Activated B cell treated with CpG ODN at 0.5 μM for 24 hours (primary cell): Measurements from ENCODE around the gene GHRHR. TPM values are rescaled to one million over a fixed set of nuclear protein-coding genes. Genes with fewer than 3 reads are reported as not detected.

Experiments
- ATAC-seq: fragments of 200-7000 bp; cut with Tn5 transposase; one replicate; pipeline ENCODE4 v1.10.0; 2021; ENCODE audit warnings: low read depth, mild to moderate bottlenecking, moderate library complexity
- CTCF ChIA-PET: fragments of 350-600 bp; sonication (Branson Sonifier 250); formaldehyde crosslinking; loops from one replicate; lab custom pipeline; 2021; ENCODE audit warnings: antibody characterized with exemption; lab: Charles Lee
- POLR2A ChIA-PET: fragments of 350-600 bp; sonication (Branson Sonifier 250); formaldehyde crosslinking; loops from one replicate; lab custom pipeline; 2021; ENCODE audit warnings: antibody characterized with exemption; lab: Charles Lee
- DNase-seq: peaks from one replicate; pipeline ENCODE4 v3.0.0; 2022
- H3K27ac Mint-ChIP-seq: one replicate; pipeline ENCODE4 v1.8.0; 2020; ENCODE audit warnings: mixed read lengths
- H3K27me3 Mint-ChIP-seq: one replicate; pipeline ENCODE4 v1.8.0; 2021; ENCODE audit warnings: mixed read lengths
- H3K36me3 Mint-ChIP-seq: one replicate; pipeline ENCODE4 v1.8.0; 2021; ENCODE audit warnings: low read depth, mixed read lengths
- H3K4me1 Mint-ChIP-seq: one replicate; pipeline ENCODE4 v1.8.0; 2021; ENCODE audit warnings: mixed read lengths
- H3K4me3 Mint-ChIP-seq: one replicate; pipeline ENCODE4 v1.8.0; 2020; ENCODE audit warnings: mild to moderate bottlenecking, mixed read lengths
- H3K9me3 Mint-ChIP-seq: one replicate; pipeline ENCODE4 v1.8.0; 2020; ENCODE audit warnings: mixed read lengths
- CTCF ChIP-seq: fragments of 200-600 bp; IDR thresholded peaks from one replicate; pipeline ENCODE4 v1.8.0; 2022; ENCODE audit warnings: antibody characterized with exemption, mild to moderate bottlenecking
- intact Hi-C: fragments of 100-400 bp; cut with micrococcal nuclease; formaldehyde crosslinking; loops from one replicate; pipeline ENCODE4 v1.15.1; 2024
- total RNA-seq: library from RNA; stranded (reverse); gene quantifications from 2 replicates; pipeline ENCODE4 v1.2.3, GENCODE V29; 2022

Gene GHRHR
- total RNA-seq = not detected in 2 replicates

- H3K27ac Mint-ChIP-seq = no peak within 1 kb of the TSS
- ChIA-PET CTCF (no interaction called here), POLR2A (no interaction called here)
- DNase-seq (no peak), ATAC-seq (no peak)
- H3K9me3 Mint-ChIP-seq = no peaks in the 10 kb centered on the region
- no peak for TF ChIP-seq CTCF
- H3K4me3 Mint-ChIP-seq = no peak within 1 kb of the TSS
- peaks cover 2% of the 10 kb centered on the region for H3K27me3 Mint-ChIP-seq
- peaks cover 6% of the 10 kb centered on the region for H3K4me1 Mint-ChIP-seq
- H3K36me3 Mint-ChIP-seq = no peaks in the 10 kb centered on the region
- intact Hi-C loops = no loop called here
These were observed at the start of gene GHRHR for GRCh38 chr7:30963842-30964241. Gene GHRHR (plus strand): TSS chr7:30963953. CDS start chr7:30964069, 116 bp downstream.

- no peak overlapping the region for H3K4me3 Mint-ChIP-seq
- no peak for TF ChIP-seq CTCF
- no peaks in the 10 kb centered on the region for H3K36me3 Mint-ChIP-seq
- H3K27me3 Mint-ChIP-seq = peaks cover 6% of the 10 kb centered on the region
- no peak for ATAC-seq
- ChIA-PET POLR2A (no interaction called here), CTCF (no interaction called here)
- H3K4me1 Mint-ChIP-seq = no peaks in the 10 kb centered on the region
- intact Hi-C loops = no loop called here
- no peak overlapping the region for H3K27ac Mint-ChIP-seq
- H3K9me3 Mint-ChIP-seq = no peaks in the 10 kb centered on the region
- no peak for DNase-seq
These were observed 49.2 kb upstream of the GHRHR start for GRCh38 chr7:30914596-30914995.

- intact Hi-C loops = no loop called here
- TF ChIP-seq CTCF = no peak
- Mint-ChIP-seq H3K9me3 (no peaks in the 10 kb centered on the region), H3K27ac (no peak overlapping the region), H3K4me3 (no peak overlapping the region), H3K27me3 (peaks cover 6% of the 10 kb centered on the region), H3K36me3 (no peaks in the 10 kb centered on the region), H3K4me1 (no peaks in the 10 kb centered on the region)
- POLR2A ChIA-PET = no interaction called here
- DNase-seq (no peak), ATAC-seq (no peak)
- CTCF ChIA-PET = no interaction called here
These were observed 48.6 kb upstream of the GHRHR start for GRCh38 chr7:30915005-30915601.

GRCh38 chr7:30915751-30916150 is 48.0 kb upstream of the GHRHR start:
- Mint-ChIP-seq H3K4me1 (no peaks in the 10 kb centered on the region), H3K27ac (no peak overlapping the region), H3K9me3 (no peaks in the 10 kb centered on the region), H3K27me3 (peaks cover 6% of the 10 kb centered on the region), H3K36me3 (no peaks in the 10 kb centered on the region), H3K4me3 (no peak overlapping the region)
- ATAC-seq = no peak
- DNase-seq = no peak
- CTCF ChIA-PET = no interaction called here
- intact Hi-C loops = no loop called here
- TF ChIP-seq CTCF = no peak
- POLR2A ChIA-PET = no interaction called here

- POLR2A ChIA-PET = no interaction called here
- no peaks in the 10 kb centered on the region for H3K4me1 Mint-ChIP-seq
- no peak overlapping the region for H3K27ac Mint-ChIP-seq
- intact Hi-C loops = no loop called here
- H3K27me3 Mint-ChIP-seq = peaks cover 6% of the 10 kb centered on the region
- ATAC-seq (no peak), DNase-seq (no peak)
- H3K9me3 Mint-ChIP-seq = no peaks in the 10 kb centered on the region
- no peak for TF ChIP-seq CTCF
- H3K36me3 Mint-ChIP-seq = no peaks in the 10 kb centered on the region
- CTCF ChIA-PET = no interaction called here
- no peak overlapping the region for H3K4me3 Mint-ChIP-seq
These were observed 47.5 kb upstream of the GHRHR start for GRCh38 chr7:30916255-30916654.
